GM21723 (cell line): ENCODE results near the gene CENPU.

ENCODE experiments used
- ATAC-seq: cut with Tn5 transposase; IDR thresholded peaks from one replicate; pipeline ENCODE4 v1.9.1; 2021; ENCODE audit warnings: mild to moderate bottlenecking, moderate library complexity; ENCODE audit not compliant: unreplicated experiment

CENPU gene

GRCh38 chr4:184713887-184714286, 20.0 kb downstream of the CENPU start:
- no peak for ATAC-seq

GRCh38 chr4:184712322-184712721, 21.6 kb downstream of the CENPU start:
- ATAC-seq = no peak

- no peak for ATAC-seq
Measured at GRCh38 chr4:184706453-184706852, 27.4 kb downstream of the CENPU start.

- no peak for ATAC-seq
Measured at GRCh38 chr4:184705692-184706091, 28.2 kb downstream of the CENPU start.

- no peak for ATAC-seq
Measured at GRCh38 chr4:184702114-184702513, 31.8 kb downstream of the CENPU start.

GRCh38 chr4:184699941-184700340, 34.0 kb downstream of the CENPU start:
- ATAC-seq = no peak

- no peak for ATAC-seq
Measured at GRCh38 chr4:184697956-184698355, 35.9 kb downstream of the CENPU start.

- no peak for ATAC-seq
Measured at GRCh38 chr4:184695178-184695896, 38.6 kb downstream of the CENPU start.

GRCh38 chr4:184694412-184694956, 39.4 kb downstream of the CENPU start:
- no peak for ATAC-seq

GRCh38 chr4:184693056-184693455, 40.8 kb downstream of the CENPU start:
- no peak for ATAC-seq

- no peak for ATAC-seq
Measured at GRCh38 chr4:184689681-184690080, 44.2 kb downstream of the CENPU start.

- ATAC-seq = no peak
Measured at GRCh38 chr4:184688447-184688846, 45.4 kb downstream of the CENPU start.

- ATAC-seq = no peak
Measured at GRCh38 chr4:184688005-184688404, 45.9 kb downstream of the CENPU start.

- ATAC-seq = no peak
Measured at GRCh38 chr4:184684491-184685189, 49.3 kb downstream of the CENPU start.

- no peak for ATAC-seq
Measured at GRCh38 chr4:184681916-184682315, 52.0 kb downstream of the CENPU start.

- no peak for ATAC-seq
Measured at GRCh38 chr4:184680698-184681097, 53.2 kb downstream of the CENPU start.

- no peak for ATAC-seq
Measured at GRCh38 chr4:184675821-184676492, 57.9 kb downstream of the CENPU start.

GRCh38 chr4:184675018-184675417, 58.9 kb downstream of the CENPU start:
- ATAC-seq = no peak

- ATAC-seq = no peak
Measured at GRCh38 chr4:184674011-184674410, 59.9 kb downstream of the CENPU start.

GRCh38 chr4:184672741-184673140, 61.2 kb downstream of the CENPU start:
- ATAC-seq = no peak

- ATAC-seq = no peak
Measured at GRCh38 chr4:184671101-184671500, 62.8 kb downstream of the CENPU start.

GRCh38 chr4:184669251-184669650, 64.6 kb downstream of the CENPU start:
- ATAC-seq = no peak
